Neural progenitor cell (in vitro differentiated cells): ENCODE results near the gene TBC1D10A.

Experiments used
- CTCF ChIP-seq: fragments of 200-600 bp; sonication (generic); IDR thresholded peaks from 2 replicates; pipeline ENCODE4 v1.5.1; 2017; ENCODE audit warnings: antibody characterized with exemption, mild to moderate bottlenecking
- EZH2 ChIP-seq: fragments of 200-600 bp; sonication (generic); IDR thresholded peaks from 2 replicates; pipeline ENCODE4 v1.6.1; 2017; ENCODE audit warnings: antibody characterized with exemption, mild to moderate bottlenecking, moderate library complexity
- EZH2phosphoT487 ChIP-seq: fragments of 200-600 bp; sonication (generic); IDR thresholded peaks from 2 replicates; pipeline ENCODE4 v1.6.1; 2017; ENCODE audit warnings: antibody characterized with exemption

GRCh38 chr22:30371981-30372380 lies 45.2 kb upstream of the TBC1D10A start:
- TF ChIP-seq CTCF, result no peak
- no peak for TF ChIP-seq EZH2
- TF ChIP-seq EZH2phosphoT487, result no peak
